Stimulated activated CD8-positive, alpha-beta memory T cell treated with anti-CD3 and anti-CD28 coated beads, Interleukin-4, amount 100 ng/mL, for 4 hours (primary cell): ENCODE measurements around the gene NOL4L.

Experiments used
- DNase-seq, 2 donors: peaks; one replicate each; pipeline ENCODE4 v3.0.0-alpha.2; 2020; ENCODE audit warnings: low read depth in 2 of 2, low spot score in 1 of 2

The NOL4L gene

GRCh38 chr20:32527447-32528055 lies 57.6 kb downstream of the NOL4L start:
- no peak for DNase-seq

DNA sequence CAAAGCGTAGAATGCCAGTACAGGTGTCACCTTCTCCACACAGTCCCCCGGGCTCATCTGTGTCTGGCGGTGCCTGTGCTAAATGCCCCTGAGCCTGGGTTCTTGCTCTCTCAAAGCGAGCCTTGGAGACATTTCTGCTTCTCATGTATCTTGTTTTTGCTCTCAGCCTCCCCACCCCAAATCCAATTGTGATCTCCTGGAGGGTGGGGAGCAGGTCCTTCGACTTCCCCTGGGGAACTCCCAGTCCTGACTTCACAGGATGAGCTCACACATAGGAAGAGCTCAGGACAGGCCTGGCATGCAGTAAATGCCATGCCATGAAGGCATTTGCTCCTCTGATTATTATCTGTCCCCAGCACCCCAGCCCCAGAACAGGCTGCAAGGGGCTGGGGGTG lies 58.1 kb downstream of the NOL4L start:
- DNase-seq = no peak

GRCh38 chr20:32526541-32526940 lies 58.6 kb downstream of the NOL4L start:
- DNase-seq = no peak

GRCh38 chr20:32526125-32526524 lies 59.0 kb downstream of the NOL4L start:
- DNase-seq = no peak

- DNase-seq = no peak
Measured at GRCh38 chr20:32524829-32525501, 60.2 kb downstream of the NOL4L start.

- no peak for DNase-seq
Measured at GRCh38 chr20:32523613-32524213, 61.4 kb downstream of the NOL4L start.

- no peak for DNase-seq
Measured at GRCh38 chr20:32522776-32523612, 62.1 kb downstream of the NOL4L start.

- DNase-seq = no peak
Measured at GRCh38 chr20:32522526-32522775, 62.7 kb downstream of the NOL4L start.

DNA sequence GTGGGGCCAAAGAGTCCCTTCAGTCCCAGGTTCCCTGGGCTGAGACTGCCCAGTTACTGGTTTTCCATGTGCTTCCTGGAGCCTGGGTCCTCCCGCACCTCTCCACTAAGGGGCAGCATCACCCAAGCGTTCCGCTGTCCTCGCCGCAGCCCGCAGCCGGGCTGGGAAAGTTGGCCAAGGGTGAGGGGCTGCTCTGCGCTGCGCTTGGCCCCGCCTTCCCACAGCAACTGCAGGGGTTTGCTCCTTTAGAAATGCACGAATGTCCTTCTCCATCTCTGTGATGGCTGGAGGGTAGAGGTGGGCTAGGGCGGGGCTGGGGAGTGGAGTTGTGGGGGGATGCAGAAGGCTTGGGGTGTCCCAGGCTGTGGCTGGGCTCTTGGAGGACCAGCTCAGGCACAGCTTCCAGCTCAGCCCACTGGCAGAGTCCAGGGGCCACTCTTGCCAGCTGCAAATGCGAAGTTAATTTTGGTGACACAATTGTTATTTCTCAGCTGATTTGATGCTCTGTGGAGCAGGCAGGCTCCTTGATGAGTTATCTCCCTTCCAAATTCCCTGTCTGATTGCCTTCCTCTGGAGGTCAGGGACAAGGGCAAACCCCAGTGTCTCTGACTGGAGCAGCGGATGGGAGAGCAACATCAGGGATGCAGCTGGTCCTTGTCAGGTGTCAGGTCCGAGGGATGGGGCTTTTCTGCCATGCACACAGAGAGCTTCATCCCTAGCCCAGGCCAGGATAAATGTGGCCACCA lies 63.2 kb downstream of the NOL4L start:
- no peak for DNase-seq

GRCh38 chr20:32520927-32521203 lies 64.3 kb downstream of the NOL4L start:
- no peak for DNase-seq

DNA sequence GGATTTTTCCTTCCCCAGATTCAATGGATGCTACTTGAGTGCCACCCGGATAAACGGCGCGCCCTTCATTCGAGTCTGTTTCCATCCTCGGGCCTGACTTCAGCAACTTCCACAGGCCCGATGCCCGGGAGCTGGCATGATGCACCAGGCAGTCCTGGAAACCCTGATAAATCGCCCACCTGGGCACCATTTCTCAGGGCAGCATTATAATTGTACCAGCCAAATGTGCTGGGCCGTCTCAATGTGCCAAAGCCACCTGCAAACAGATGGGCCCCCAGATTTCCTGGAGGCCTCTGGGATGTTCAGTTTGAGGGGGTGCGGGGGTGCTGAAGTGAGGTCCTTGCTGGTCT lies 65.8 kb downstream of the NOL4L start:
- no peak for DNase-seq

GRCh38 chr20:32518593-32519380 lies 66.3 kb downstream of the NOL4L start:
- DNase-seq = no peak

DNA sequence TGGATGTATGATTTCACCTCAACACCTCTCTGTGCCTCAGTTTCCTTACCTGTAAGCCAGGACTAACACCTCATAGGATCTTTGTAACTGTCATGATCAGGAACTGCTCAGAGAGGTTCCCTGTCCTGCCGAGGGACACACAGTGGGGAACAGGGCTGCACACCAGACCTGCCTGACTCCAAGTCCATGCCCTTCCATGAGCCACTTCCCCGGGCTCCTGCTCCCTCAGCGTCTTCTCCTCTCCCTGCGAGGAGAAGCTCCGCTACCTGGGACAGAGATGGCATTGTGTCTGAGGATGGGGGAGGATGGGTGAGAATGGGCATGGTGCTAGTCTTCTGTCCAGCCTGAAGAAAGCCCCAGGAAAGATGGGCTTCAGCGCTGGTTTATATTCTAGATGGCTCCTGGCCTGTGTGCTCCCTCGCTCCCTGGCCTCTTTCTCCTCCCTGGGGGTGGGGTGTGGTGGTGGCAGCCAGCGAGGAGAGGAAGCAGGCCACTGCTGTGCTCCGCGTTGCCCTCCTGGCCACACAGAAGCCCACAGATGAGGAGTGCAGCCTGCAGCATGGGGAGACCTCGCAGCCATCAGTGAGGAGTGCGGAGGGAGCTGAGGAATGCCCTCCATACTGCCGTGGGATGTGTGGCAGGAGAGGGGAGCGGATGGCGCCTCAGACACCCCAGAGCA lies 67.1 kb downstream of the NOL4L start:
- DNase-seq = no peak

- no peak for DNase-seq
Measured at GRCh38 chr20:32517518-32517873, 67.6 kb downstream of the NOL4L start.

DNA sequence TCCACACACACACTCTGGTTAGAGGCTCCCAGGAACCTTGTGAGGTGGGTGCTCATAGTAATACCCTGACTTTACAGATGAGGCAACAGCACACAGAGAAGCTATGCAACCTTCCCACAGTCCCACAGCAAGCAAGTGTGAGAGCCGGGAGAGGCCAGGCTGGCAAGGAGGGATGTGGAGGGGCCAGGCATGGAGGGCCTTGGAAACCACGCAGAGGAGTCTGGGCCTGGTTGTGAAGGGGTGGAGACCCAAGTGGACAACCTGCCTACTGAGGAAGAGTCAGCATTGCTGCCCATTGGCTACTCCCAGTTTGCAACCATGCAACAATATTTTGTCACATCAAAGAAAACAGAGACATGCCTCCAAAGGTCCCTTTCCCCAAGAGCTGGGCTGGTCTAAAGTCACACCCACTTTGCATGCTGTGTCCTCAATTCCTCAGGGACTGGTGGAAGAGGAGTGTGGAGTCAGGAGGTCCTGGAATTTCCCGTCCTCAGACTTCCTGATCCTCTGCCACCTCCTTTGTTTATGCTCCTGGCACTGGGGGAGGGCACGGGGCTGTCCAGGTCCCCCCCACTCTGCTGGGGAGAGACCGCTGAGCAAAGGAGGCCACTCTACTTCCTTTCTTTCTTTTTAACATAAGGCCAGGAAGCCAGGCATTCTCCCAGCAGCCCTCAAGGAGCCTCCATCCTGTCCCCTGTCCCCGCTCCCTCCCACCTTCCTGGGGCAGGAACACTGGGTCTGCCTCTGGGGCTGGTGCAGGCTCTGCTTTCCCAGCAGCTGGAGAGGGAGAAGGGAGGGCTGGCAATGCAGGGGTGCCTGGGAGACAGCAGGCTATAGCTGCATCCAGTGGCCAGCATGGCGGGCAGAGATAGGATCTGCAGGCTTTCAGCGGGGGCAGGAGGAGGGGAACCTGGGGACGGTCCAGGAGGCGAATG lies 68.3 kb downstream of the NOL4L start:
- no peak for DNase-seq

DNA sequence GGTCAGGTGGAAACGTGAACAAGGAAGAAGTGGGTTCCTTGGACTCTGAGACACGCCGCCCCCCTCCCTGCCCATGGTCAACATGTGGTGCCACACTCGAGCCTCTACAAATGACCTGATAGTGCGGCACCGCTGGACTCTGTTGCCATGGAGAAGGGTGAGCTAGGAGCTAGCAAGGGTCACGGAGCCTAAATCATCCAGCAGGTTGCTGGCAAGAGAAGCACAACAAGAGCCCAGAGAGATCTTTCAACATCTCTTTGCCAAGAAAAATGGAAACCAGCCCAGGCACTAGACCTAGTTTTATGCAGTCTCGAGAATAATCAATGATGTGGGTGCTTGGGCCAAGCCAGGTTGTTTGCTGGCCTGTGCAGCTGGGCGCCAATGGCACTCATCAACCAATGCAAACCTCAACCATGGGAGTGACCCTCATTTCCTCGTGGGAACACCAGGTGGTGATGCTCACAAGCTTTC lies 69.5 kb downstream of the NOL4L start:
- no peak for DNase-seq

DNA sequence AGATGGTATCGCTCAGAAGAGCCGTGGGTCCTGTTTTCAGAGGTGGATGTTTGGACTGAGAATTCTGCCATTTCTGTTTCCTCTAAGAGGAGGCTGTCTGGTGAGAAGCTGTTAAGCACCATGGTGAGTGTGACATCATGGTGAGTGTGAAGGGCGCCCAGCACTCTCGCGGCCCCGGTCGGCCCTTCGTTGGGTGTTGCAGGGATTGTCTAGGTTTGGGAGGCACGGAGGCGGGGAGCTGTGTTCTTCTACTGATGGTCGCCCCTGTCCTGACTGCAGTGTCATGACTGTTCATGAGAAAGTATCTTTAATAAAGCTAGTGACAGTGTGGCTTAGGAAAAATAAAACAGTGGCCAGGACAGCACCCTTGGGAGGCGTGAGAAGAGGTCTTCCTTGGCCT lies 70.4 kb downstream of the NOL4L start:
- no peak for DNase-seq

DNA sequence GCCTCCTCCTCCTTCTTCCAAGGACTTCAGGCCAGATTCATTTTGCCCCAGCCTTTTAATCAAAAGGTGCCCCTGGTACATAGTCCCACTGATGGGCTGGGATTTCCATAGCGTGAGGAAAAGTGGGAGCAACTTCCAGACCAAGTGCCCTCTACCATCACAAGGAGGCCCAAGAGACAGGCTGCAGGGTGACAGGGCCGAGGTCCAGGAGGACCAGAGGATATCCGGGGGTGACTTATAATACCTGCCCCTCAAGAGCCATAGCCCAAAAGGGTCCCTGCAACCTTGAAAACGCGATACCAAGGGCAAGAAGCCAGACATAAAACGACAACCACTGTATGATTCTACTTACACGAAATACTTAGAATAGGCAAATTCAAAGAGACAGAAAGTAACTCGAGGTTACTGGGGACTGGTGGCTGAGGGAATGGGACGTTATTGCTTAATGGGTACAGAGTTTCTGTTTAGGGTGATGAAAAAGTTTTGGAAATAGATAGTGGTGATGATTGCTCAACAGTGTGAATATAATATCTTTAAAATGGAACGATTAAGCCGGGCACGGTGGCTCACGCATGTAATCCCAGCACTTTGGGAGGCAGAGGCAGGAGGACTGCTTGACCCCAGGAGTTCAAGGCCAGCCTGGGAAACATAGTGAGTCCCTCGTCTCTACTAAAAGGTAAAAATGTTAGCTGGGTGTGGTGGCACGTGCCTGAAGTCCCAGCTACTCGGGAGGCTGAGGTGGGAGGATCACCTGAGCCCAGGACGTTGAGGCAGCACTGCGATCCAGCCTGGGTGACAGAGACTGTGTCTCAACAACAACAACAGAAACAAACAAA lies 71.9 kb downstream of the NOL4L start:
- DNase-seq = no peak

- DNase-seq = no peak
Measured at GRCh38 chr20:32512047-32512385, 73.1 kb downstream of the NOL4L start.
